Measurements from ENCODE around the gene ITGAL. TPM values are rescaled to one million over a fixed set of nuclear protein-coding genes. Genes with fewer than 3 reads are reported as not detected.

The ITGAL gene
- total RNA-seq, 1 experiment from 2014 or later = not detected

DNA sequence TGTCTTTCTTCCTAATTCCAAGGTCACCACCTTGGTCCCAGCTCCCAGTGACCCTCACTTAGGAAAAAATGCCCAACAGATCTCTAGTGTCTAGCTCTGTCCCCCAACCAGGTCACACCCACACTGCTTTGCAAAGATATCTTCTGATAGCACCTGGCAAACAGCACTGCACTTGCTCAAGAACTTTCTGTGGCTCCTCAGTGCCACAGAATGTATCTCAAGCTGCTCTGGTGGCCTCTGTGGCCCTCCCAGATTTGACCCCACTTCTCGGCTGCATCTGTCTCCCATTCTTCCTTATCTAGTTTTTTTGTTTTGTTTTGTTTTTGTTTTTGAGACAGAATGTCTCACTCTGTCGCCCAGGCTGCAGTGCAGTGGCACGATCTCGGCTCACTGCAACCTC lies 94.0 kb downstream of the ITGAL start:
- Mint-ChIP-seq H3K27ac (no peak overlapping the region; a peak in 1 of 7 replicates), H3K27me3 (ENCODE audit: low read depth) (peaks cover 9% of the 10 kb centered on the region), H3K9me3 (no peaks in the 10 kb centered on the region), H3K4me1 (peaks cover 9 to 18% of the 10 kb centered on the region in 2 experiments), H3K36me3 (ENCODE audit: insufficient read depth in 1 of 3, low read depth in 3 of 3) (no peaks in the 10 kb centered on the region), H3K4me3 (no peak overlapping the region)
- Histone ChIP-seq H3K23ac (ENCODE audit: insufficient read length, low read depth, low read length) (no peak overlapping the region), H3K79me1 (ENCODE audit: insufficient read depth, low read depth, low read length, poor library complexity, severe bottlenecking) (no peaks in the 10 kb centered on the region), H3K9me3 (ENCODE audit: control insufficient read depth, low read depth, low read length) (no peaks in the 10 kb centered on the region), H4K8ac (replicated peaks; ENCODE audit: insufficient read length, low read depth, low read length) (no peak overlapping the region), H2BK15ac (ENCODE audit: low read depth, low read length) (no peak overlapping the region), H2BK120ac (ENCODE audit: low read depth, low read length, poor library complexity, severe bottlenecking) (no peak overlapping the region), H4K91ac (ENCODE audit: insufficient read length, low read depth, low read length) (no peak overlapping the region), H2BK20ac (ENCODE audit: low read depth, low read length, poor library complexity, severe bottlenecking) (no peak overlapping the region), H3K27me3 (ENCODE audit: insufficient read depth, low read length) (no peaks in the 10 kb centered on the region), H3K27ac (ENCODE audit: insufficient read length, low read depth, low read length) (no peak overlapping the region), H3K4me1 (ENCODE audit: insufficient read depth, low read length) (no peaks in the 10 kb centered on the region; the same call in 1 of the 2 replicates), H4K20me1 (ENCODE audit: control insufficient read depth, insufficient read depth, insufficient read length) (no peaks in the 10 kb centered on the region), H3K4ac (ENCODE audit: low read depth, low read length) (no peak overlapping the region), H3K23me2 (ENCODE audit: insufficient read length, low read depth, low read length, poor library complexity, severe bottlenecking) (peaks cover 9% of the 10 kb centered on the region), H2BK5ac (ENCODE audit: insufficient read length, low read length) (no peak overlapping the region), H4K5ac (ENCODE audit: insufficient read length, low read depth, low read length) (no peak overlapping the region), H3K14ac (ENCODE audit: insufficient read depth, low read length) (no peak overlapping the region), H3K56ac (ENCODE audit: insufficient read length, low read depth, low read length) (no peak overlapping the region), H3K18ac (ENCODE audit: insufficient read length, low read depth, low read length) (no peak overlapping the region), H3K4me2 (ENCODE audit: insufficient read depth, insufficient read length, low read length) (no peak overlapping the region), H3K79me2 (ENCODE audit: insufficient read depth, low read length) (no peaks in the 10 kb centered on the region), H2BK12ac (ENCODE audit: insufficient read length, low read depth, low read length) (no peak overlapping the region), H2AK5ac (ENCODE audit: insufficient read length, low read length) (no peak overlapping the region), H2AFZ (ENCODE audit: low read length) (no peak overlapping the region), H3T11ph (ENCODE audit: low read length) (no peak overlapping the region), H3K9ac (ENCODE audit: extremely low read depth, insufficient read length, low read length) (no peak overlapping the region)
- no peak for DNase-seq
- TF ChIP-seq, protein P1, sequence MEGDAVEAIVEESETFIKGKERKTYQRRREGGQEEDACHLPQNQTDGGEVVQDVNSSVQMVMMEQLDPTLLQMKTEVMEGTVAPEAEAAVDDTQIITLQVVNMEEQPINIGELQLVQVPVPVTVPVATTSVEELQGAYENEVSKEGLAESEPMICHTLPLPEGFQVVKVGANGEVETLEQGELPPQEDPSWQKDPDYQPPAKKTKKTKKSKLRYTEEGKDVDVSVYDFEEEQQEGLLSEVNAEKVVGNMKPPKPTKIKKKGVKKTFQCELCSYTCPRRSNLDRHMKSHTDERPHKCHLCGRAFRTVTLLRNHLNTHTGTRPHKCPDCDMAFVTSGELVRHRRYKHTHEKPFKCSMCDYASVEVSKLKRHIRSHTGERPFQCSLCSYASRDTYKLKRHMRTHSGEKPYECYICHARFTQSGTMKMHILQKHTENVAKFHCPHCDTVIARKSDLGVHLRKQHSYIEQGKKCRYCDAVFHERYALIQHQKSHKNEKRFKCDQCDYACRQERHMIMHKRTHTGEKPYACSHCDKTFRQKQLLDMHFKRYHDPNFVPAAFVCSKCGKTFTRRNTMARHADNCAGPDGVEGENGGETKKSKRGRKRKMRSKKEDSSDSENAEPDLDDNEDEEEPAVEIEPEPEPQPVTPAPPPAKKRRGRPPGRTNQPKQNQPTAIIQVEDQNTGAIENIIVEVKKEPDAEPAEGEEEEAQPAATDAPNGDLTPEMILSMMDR (conservative IDR thresholded peaks at IDR 0.05) = no peak
- WGBS (ENCODE audit: extremely low coverage, insufficient read length, low lambda C conversion rate) = no CpG with 5 or more reads among the region's 4 CpGs

Data from H9 (cell line).